ENCODE data around the gene GALNT10.

GALNT10 gene

GRCh38 chr5:154196955-154197652, 6.6 kb downstream of the GALNT10 start:
- TF ChIP-seq EZH2 (IDR thresholded peaks at IDR 0.05; ENCODE audit: borderline replicate concordance, low read depth, low read length, severe bottlenecking) (no peak), CTCF (IDR thresholded peaks at IDR 0.05; ENCODE audit: borderline replicate concordance, extremely low read depth, low read length, poor library complexity, severe bottlenecking) (peak; percentile 32)
- Histone ChIP-seq H3K4me2 (ENCODE audit: insufficient read depth, low read length) (no peak overlapping the region), H4K20me1 (ENCODE audit: insufficient read depth, low read length) (peaks cover 3% of the 10 kb centered on the region; the same call in 1 of the 2 replicates), H3K27me3 (ENCODE audit: insufficient read depth, low read length, poor library complexity) (no peaks in the 10 kb centered on the region), H3K4me3 (ENCODE audit: low read depth in 1 of 2, low read length in 2 of 2) (no peak overlapping the region), H3K27ac (ENCODE audit: low read length) (no peak overlapping the region), H3K9me3 (ENCODE audit: insufficient read depth, low read length, severe bottlenecking) (no peaks in the 10 kb centered on the region), H3K79me2 (ENCODE audit: insufficient read depth, low read length) (no peaks in the 10 kb centered on the region), H3K36me3 (ENCODE audit: insufficient read depth, low read length) (peaks cover 19% of the 10 kb centered on the region; the same call in 1 of the 2 replicates), H2AFZ (ENCODE audit: low read depth, low read length) (no peak overlapping the region), H3K4me1 (ENCODE audit: insufficient read depth, low read length) (peaks cover 7% of the 10 kb centered on the region; the same call in 1 of the 2 replicates), H3K9ac (ENCODE audit: low read depth, low read length) (no peak overlapping the region)
- no peak for DNase-seq
- ATAC-seq (ENCODE audit: insufficient read depth, low read depth): peak; percentile 58; the same call in 2 of the 3 replicates

GRCh38 chr5:154197801-154198491, 7.4 kb downstream of the GALNT10 start:
- no peak overlapping the region for H3K27ac ChIP-seq (ENCODE audit: low read length)

GRCh38 chr5:154198611-154199230, 8.2 kb downstream of the GALNT10 start:
- ATAC-seq (ENCODE audit: insufficient read depth, low read depth) (no peak), DNase-seq (no peak)
- Histone ChIP-seq H3K27me3 (ENCODE audit: insufficient read depth, low read length, poor library complexity) (no peaks in the 10 kb centered on the region), H3K27ac (ENCODE audit: low read length) (no peak overlapping the region), H3K9ac (ENCODE audit: low read depth, low read length) (no peak overlapping the region), H3K4me1 (ENCODE audit: insufficient read depth, low read length) (no peaks in the 10 kb centered on the region), H4K20me1 (ENCODE audit: insufficient read depth, low read length) (peaks cover 3% of the 10 kb centered on the region; the same call in 1 of the 2 replicates), H3K4me2 (ENCODE audit: insufficient read depth, low read length) (no peak overlapping the region), H3K36me3 (ENCODE audit: insufficient read depth, low read length) (peaks cover 19% of the 10 kb centered on the region; the same call in 1 of the 2 replicates), H3K79me2 (ENCODE audit: insufficient read depth, low read length) (no peaks in the 10 kb centered on the region), H3K9me3 (ENCODE audit: insufficient read depth, low read length, severe bottlenecking) (no peaks in the 10 kb centered on the region), H2AFZ (ENCODE audit: low read depth, low read length) (no peak overlapping the region), H3K4me3 (ENCODE audit: low read depth in 1 of 2, low read length in 2 of 2) (no peak overlapping the region)
- TF ChIP-seq CTCF (IDR thresholded peaks at IDR 0.05; ENCODE audit: borderline replicate concordance, extremely low read depth, low read length, poor library complexity, severe bottlenecking) (no peak), EZH2 (IDR thresholded peaks at IDR 0.05; ENCODE audit: borderline replicate concordance, low read depth, low read length, severe bottlenecking) (no peak)

More at GRCh38 chr5:154197801-154198491, 7.4 kb downstream of the GALNT10 start:
- Histone ChIP-seq H3K36me3 (ENCODE audit: insufficient read depth, low read length) (peaks cover 19% of the 10 kb centered on the region; the same call in 1 of the 2 replicates), H3K4me1 (ENCODE audit: insufficient read depth, low read length) (no peaks in the 10 kb centered on the region), H3K27me3 (ENCODE audit: insufficient read depth, low read length, poor library complexity) (no peaks in the 10 kb centered on the region), H3K9ac (ENCODE audit: low read depth, low read length) (no peak overlapping the region), H4K20me1 (ENCODE audit: insufficient read depth, low read length) (peaks cover 3% of the 10 kb centered on the region; the same call in 1 of the 2 replicates), H3K4me2 (ENCODE audit: insufficient read depth, low read length) (no peak overlapping the region), H2AFZ (ENCODE audit: low read depth, low read length) (no peak overlapping the region), H3K79me2 (ENCODE audit: insufficient read depth, low read length) (no peaks in the 10 kb centered on the region), H3K9me3 (ENCODE audit: insufficient read depth, low read length, severe bottlenecking) (no peaks in the 10 kb centered on the region), H3K4me3 (ENCODE audit: low read depth in 1 of 2, low read length in 2 of 2) (no peak overlapping the region)
- TF ChIP-seq EZH2 (IDR thresholded peaks at IDR 0.05; ENCODE audit: borderline replicate concordance, low read depth, low read length, severe bottlenecking) (no peak), CTCF (IDR thresholded peaks at IDR 0.05; ENCODE audit: borderline replicate concordance, extremely low read depth, low read length, poor library complexity, severe bottlenecking) (no peak)
- DNase-seq: no peak
- peak; percentile 27; the same call in 1 of the 3 replicates for ATAC-seq (ENCODE audit: insufficient read depth, low read depth)
